Measurements from ENCODE around the gene JMJD1C.

- TF ChIP-seq CTCF (IDR thresholded peaks at IDR 0.05; ENCODE audit: low read depth, low read length) (no peak), EZH2phosphoT487 (IDR thresholded peaks at IDR 0.05; ENCODE audit: low read depth) (no peak)
Observed at GRCh38 chr10:63258920-63259678, 206.7 kb downstream of the JMJD1C start.
